ENCODE measurements around the gene UCHL1. TPM values are rescaled to one million over a fixed set of nuclear protein-coding genes. Genes with fewer than 3 reads are reported as not detected.

Gene UCHL1
- total and polyA plus RNA-seq, 2 donors from 2014 or later: 35.8 to 353 TPM

GRCh38 chr4:41288254-41288653 is 31.5 kb downstream of the UCHL1 start:
- FAIRE-seq (no peak), DNase-seq (no peak)
- no peaks in the 10 kb centered on the region for H3K36me3 ChIP-seq (ENCODE audit: control insufficient read depth in 2 of 3, insufficient read depth in 3 of 3, low read length in 3 of 3)
- H3K4me1 ChIP-seq (ENCODE audit: control insufficient read depth in 2 of 3, insufficient read depth in 2 of 3, low read depth in 1 of 3, low read length in 3 of 3): no peaks in the 10 kb centered on the region
- intact Hi-C loops (cut with DNase I): loop anchor here (10.0 kb wide), 1 partner anchor 597 kb away; no protein-coding TSS in a partner anchor
- no peak for TF ChIP-seq CTCF (IDR thresholded peaks at IDR 0.05; ENCODE audit: borderline replicate concordance, extremely low read depth, insufficient read depth)
- no peaks in the 10 kb centered on the region for H3K9me3 ChIP-seq (ENCODE audit: control insufficient read depth in 2 of 3, insufficient read depth in 1 of 3, low read length in 3 of 3)
- no peak overlapping the region for H3K9ac ChIP-seq (ENCODE audit: low read length in 3 of 3)
- H3K27ac ChIP-seq (ENCODE audit: low read depth in 2 of 2, low read length in 2 of 2): no peak overlapping the region
- H3K27me3 ChIP-seq (ENCODE audit: control insufficient read depth, insufficient read depth, low read length): no peaks in the 10 kb centered on the region
- no peak overlapping the region for H3K4me3 ChIP-seq (ENCODE audit: low read length in 3 of 3)

GRCh38 chr4:41290479-41290878 is 33.8 kb downstream of the UCHL1 start:
- no peak overlapping the region for H3K27ac ChIP-seq (ENCODE audit: low read depth in 2 of 2, low read length in 2 of 2)
- no peak for DNase-seq
- intact Hi-C loops (cut with DNase I): no loop called here
- H3K4me3 ChIP-seq (ENCODE audit: low read length in 3 of 3): no peak overlapping the region
- no peaks in the 10 kb centered on the region for H3K4me1 ChIP-seq (ENCODE audit: control insufficient read depth in 2 of 3, insufficient read depth in 2 of 3, low read depth in 1 of 3, low read length in 3 of 3)
- H3K27me3 ChIP-seq (ENCODE audit: control insufficient read depth, insufficient read depth, low read length): no peaks in the 10 kb centered on the region
- H3K9me3 ChIP-seq (ENCODE audit: control insufficient read depth in 2 of 3, insufficient read depth in 1 of 3, low read length in 3 of 3): peaks cover 0 to 8% (median 0%) of the 10 kb centered on the region in 3 donors
- no peak overlapping the region for H3K9ac ChIP-seq (ENCODE audit: low read length in 3 of 3)
- TF ChIP-seq CTCF (IDR thresholded peaks at IDR 0.05; ENCODE audit: borderline replicate concordance, extremely low read depth, insufficient read depth): no peak
- FAIRE-seq: no peak
- no peaks in the 10 kb centered on the region for H3K36me3 ChIP-seq (ENCODE audit: control insufficient read depth in 2 of 3, insufficient read depth in 3 of 3, low read length in 3 of 3)

- no peak overlapping the region for H3K9ac ChIP-seq (ENCODE audit: low read length in 3 of 3)
- H3K4me1 ChIP-seq (ENCODE audit: control insufficient read depth in 2 of 3, insufficient read depth in 2 of 3, low read depth in 1 of 3, low read length in 3 of 3): peaks cover 0 to 6% (median 0%) of the 10 kb centered on the region in 3 donors
- DNase-seq: no peak
- no peaks in the 10 kb centered on the region for H3K36me3 ChIP-seq (ENCODE audit: control insufficient read depth in 2 of 3, insufficient read depth in 3 of 3, low read length in 3 of 3)
- intact Hi-C loops (cut with DNase I): no loop called here
- no peak for FAIRE-seq
- no peak overlapping the region for H3K4me3 ChIP-seq (ENCODE audit: low read length in 3 of 3)
- H3K9me3 ChIP-seq (ENCODE audit: control insufficient read depth in 2 of 3, insufficient read depth in 1 of 3, low read length in 3 of 3): peaks cover 0 to 8% (median 0%) of the 10 kb centered on the region in 3 donors
- no peaks in the 10 kb centered on the region for H3K27me3 ChIP-seq (ENCODE audit: control insufficient read depth, insufficient read depth, low read length)
- TF ChIP-seq CTCF (IDR thresholded peaks at IDR 0.05; ENCODE audit: borderline replicate concordance, extremely low read depth, insufficient read depth): no peak
- no peak overlapping the region for H3K27ac ChIP-seq (ENCODE audit: low read depth in 2 of 2, low read length in 2 of 2)
Measured at GRCh38 chr4:41294445-41295062, 37.8 kb downstream of the UCHL1 start.

GRCh38 chr4:41296995-41297394 is 40.3 kb downstream of the UCHL1 start:
- no peak overlapping the region for H3K27ac ChIP-seq (ENCODE audit: low read depth in 2 of 2, low read length in 2 of 2)
- TF ChIP-seq CTCF (IDR thresholded peaks at IDR 0.05; ENCODE audit: borderline replicate concordance, extremely low read depth, insufficient read depth): no peak
- FAIRE-seq (no peak), DNase-seq (no peak)
- H3K9me3 ChIP-seq (ENCODE audit: control insufficient read depth in 2 of 3, insufficient read depth in 1 of 3, low read length in 3 of 3): peaks cover 0 to 8% (median 0%) of the 10 kb centered on the region in 3 donors
- H3K4me3 ChIP-seq (ENCODE audit: low read length in 3 of 3): no peak overlapping the region
- H3K27me3 ChIP-seq (ENCODE audit: control insufficient read depth, insufficient read depth, low read length): no peaks in the 10 kb centered on the region
- H3K9ac ChIP-seq (ENCODE audit: low read length in 3 of 3): no peak overlapping the region
- intact Hi-C loops (cut with DNase I): no loop called here
- H3K36me3 ChIP-seq (ENCODE audit: control insufficient read depth in 2 of 3, insufficient read depth in 3 of 3, low read length in 3 of 3): no peaks in the 10 kb centered on the region
- H3K4me1 ChIP-seq (ENCODE audit: control insufficient read depth in 2 of 3, insufficient read depth in 2 of 3, low read depth in 1 of 3, low read length in 3 of 3): peaks cover 0 to 6% (median 0%) of the 10 kb centered on the region in 3 donors
